Activated naive CD8-positive, alpha-beta T cell treated with anti-CD3 and anti-CD28 coated beads for 36 hours (primary cell): ENCODE data around the gene COX19. TPM values are rescaled to one million over a fixed set of nuclear protein-coding genes. Genes with fewer than 3 reads are reported as not detected.

Source experiments
- DNase-seq: peaks from one replicate; pipeline ENCODE4 v3.0.0; 2021
- H3K27ac Mint-ChIP-seq: one replicate; pipeline ENCODE4 v1.8.0; 2022; ENCODE audit warnings: mild to moderate bottlenecking, moderate library complexity, mixed read lengths
- H3K27me3 Mint-ChIP-seq: one replicate; pipeline ENCODE4 v1.8.0; 2022; ENCODE audit warnings: mild to moderate bottlenecking, mixed read lengths
- H3K36me3 Mint-ChIP-seq: one replicate; pipeline ENCODE4 v1.8.0; 2021; ENCODE audit warnings: mild to moderate bottlenecking, mixed read lengths
- H3K4me1 Mint-ChIP-seq: one replicate; pipeline ENCODE4 v1.8.0; 2021; ENCODE audit warnings: mixed read lengths
- H3K4me3 Mint-ChIP-seq: one replicate; pipeline ENCODE4 v1.8.0; 2022; ENCODE audit warnings: mild to moderate bottlenecking, moderate library complexity, mixed read lengths
- H3K9me3 Mint-ChIP-seq: one replicate; pipeline ENCODE4 v1.8.0; 2022; ENCODE audit warnings: mixed read lengths
- total RNA-seq, 2 experiments: library from RNA; stranded (reverse); gene quantifications; one replicate each; pipeline ENCODE4 v1.2.3, GENCODE V29; 2021

COX19 gene, protein sequence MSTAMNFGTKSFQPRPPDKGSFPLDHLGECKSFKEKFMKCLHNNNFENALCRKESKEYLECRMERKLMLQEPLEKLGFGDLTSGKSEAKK
- total RNA-seq: 10 to 100 TPM; 17.7 to 18.1 TPM

DNA sequence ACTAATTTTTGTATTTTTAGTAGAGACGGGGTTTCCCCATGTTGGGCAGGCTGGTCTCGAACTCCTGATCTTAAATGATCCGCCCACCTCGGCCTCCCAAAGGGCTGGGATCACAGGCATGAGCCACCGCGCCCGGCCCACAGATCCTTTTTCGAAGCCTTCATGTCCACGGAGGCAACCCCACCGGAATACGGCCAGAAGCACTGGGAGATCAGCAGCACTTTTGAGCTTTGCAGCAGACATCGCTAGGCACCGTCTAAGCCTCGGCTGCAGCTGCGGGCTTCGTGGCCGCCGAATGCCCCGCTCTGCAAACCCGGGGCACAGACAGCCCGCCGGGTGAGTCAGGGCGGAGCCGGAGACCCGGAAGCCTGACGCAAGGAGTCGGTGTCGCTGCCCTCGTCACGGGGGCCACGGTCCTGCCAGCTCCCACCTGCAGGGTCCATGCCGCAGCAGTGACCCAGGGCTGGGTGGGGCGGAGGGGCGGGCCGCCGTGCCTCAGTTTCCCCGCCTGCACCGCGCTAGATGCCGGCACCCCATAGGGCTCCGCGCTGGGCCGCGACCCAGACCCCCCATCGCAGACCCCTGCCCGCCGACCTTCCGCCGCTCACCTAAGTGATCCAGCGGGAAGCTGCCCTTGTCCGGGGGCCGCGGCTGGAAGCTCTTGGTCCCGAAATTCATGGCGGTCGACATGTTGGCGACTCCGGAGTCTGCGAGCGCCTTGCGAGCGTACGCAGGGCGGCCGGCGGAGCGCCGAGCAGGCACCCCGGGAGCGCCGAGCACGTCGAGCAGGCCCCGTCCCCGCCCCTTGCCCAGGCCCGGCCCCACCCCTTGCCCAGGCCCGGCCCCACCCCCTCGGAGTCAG is at the start of gene COX19:
TSS of gene COX19 (minus strand) at position 730 of the 862 bp plus-strand sequence. CDS start at position 690, 40 bp downstream.
- Mint-ChIP-seq H3K36me3 (peaks cover 20% of the 10 kb centered on the region), H3K27me3 (no peaks in the 10 kb centered on the region), H3K9me3 (no peaks in the 10 kb centered on the region), H3K4me3 (peak within 1 kb of the TSS; percentile 95), H3K4me1 (peaks cover 27% of the 10 kb centered on the region), H3K27ac (peak within 1 kb of the TSS; percentile 93)
- DNase-seq: peak; percentile 93

GRCh38 chr7:1024331-1024841 is 49.0 kb upstream of the COX19 start:
- peaks cover 1% of the 10 kb centered on the region for H3K9me3 Mint-ChIP-seq
- H3K27me3 Mint-ChIP-seq: no peaks in the 10 kb centered on the region
- DNase-seq: no peak
- H3K27ac Mint-ChIP-seq: peak overlapping the region; percentile 16
- peaks cover 32% of the 10 kb centered on the region for H3K36me3 Mint-ChIP-seq
- H3K4me3 Mint-ChIP-seq: no peak overlapping the region
- peaks cover 20% of the 10 kb centered on the region for H3K4me1 Mint-ChIP-seq

DNA sequence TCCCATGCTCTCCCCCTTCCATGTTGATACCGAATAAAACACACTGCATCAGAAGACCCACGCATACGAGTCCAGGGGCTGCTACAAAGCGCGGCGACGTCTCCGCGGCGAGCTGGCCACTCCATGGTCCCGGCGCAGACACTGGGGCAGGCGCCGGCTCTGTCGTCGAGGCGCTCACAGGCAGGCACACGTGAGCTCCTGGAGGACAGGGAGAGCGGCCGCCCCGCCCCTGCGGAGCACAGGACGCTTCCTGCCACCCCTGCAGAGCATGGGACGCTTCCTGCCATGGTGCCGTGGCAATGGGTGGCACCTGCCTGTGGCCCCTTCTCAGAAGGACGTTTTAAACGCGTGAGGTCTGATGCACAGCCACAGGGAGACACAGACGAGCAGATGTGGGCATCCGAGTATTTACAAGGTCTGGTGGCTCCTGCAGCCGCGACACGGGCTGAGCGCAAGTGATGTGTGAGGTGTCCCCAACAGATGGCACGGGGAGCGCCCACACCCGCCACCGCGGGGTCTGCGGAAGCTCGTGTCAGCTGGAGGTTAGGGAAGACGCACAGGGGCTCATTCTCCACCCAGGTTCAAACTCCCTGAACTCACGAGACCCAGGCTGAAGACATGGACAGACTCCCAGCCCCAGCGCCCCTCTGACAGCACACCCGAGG is 47.6 kb upstream of the COX19 start:
- Mint-ChIP-seq H3K9me3 (peaks cover 1% of the 10 kb centered on the region), H3K4me1 (peaks cover 18% of the 10 kb centered on the region), H3K27me3 (no peaks in the 10 kb centered on the region), H3K36me3 (peaks cover 36% of the 10 kb centered on the region), H3K4me3 (no peak overlapping the region), H3K27ac (no peak overlapping the region)
- no peak for DNase-seq

DNA sequence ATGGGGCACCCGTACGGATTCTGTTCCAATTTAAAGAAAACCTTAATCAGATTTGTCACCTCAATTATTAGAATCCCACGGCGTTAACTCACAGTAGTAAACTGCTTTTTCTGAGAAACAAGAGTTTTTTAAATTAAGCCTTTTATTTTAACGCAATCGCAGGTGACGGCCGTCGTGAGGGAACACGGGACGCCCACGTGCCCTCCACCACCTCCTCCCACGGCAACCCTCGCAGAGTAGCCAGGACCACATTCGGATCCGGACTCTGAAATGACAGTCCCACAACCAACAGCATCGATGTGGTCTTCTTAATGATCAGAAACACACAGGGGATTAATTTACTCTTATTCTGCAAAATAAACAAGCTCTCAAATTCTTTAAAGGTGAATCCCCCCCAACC is 47.0 kb upstream of the COX19 start:
- Mint-ChIP-seq H3K4me3 (no peak overlapping the region), H3K9me3 (peaks cover 1% of the 10 kb centered on the region), H3K4me1 (peaks cover 19% of the 10 kb centered on the region), H3K27me3 (no peaks in the 10 kb centered on the region), H3K36me3 (peaks cover 37% of the 10 kb centered on the region), H3K27ac (no peak overlapping the region)
- no peak for DNase-seq

- no peak overlapping the region for H3K4me3 Mint-ChIP-seq
- no peak overlapping the region for H3K27ac Mint-ChIP-seq
- H3K27me3 Mint-ChIP-seq: no peaks in the 10 kb centered on the region
- H3K4me1 Mint-ChIP-seq: peaks cover 18% of the 10 kb centered on the region
- peaks cover 1% of the 10 kb centered on the region for H3K9me3 Mint-ChIP-seq
- DNase-seq: no peak
- peaks cover 37% of the 10 kb centered on the region for H3K36me3 Mint-ChIP-seq
Measured at GRCh38 chr7:1021931-1022330, 46.6 kb upstream of the COX19 start.

DNA sequence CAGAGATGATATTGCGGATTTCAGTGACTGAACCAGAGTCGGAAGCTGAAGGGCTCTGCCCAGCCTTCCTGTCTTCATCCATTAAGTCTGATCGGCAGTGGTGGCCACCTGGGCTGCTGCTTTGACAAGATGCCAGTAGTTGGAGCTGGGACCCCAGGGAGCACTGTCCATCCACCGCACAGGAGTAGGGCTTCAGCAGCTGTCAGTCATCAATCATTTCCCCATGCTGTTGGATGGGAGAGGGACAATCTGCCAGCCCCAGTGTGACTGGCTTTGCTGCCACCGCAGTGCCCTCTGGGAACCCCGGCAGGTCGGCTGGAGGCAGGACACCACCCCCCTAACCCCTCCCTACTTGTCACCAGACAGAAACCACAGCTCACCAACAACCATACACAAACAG is 46.0 kb upstream of the COX19 start:
- H3K9me3 Mint-ChIP-seq: peaks cover 1% of the 10 kb centered on the region
- no peak overlapping the region for H3K27ac Mint-ChIP-seq
- H3K4me3 Mint-ChIP-seq: no peak overlapping the region
- no peak for DNase-seq
- no peaks in the 10 kb centered on the region for H3K27me3 Mint-ChIP-seq
- H3K4me1 Mint-ChIP-seq: peaks cover 13% of the 10 kb centered on the region
- peaks cover 37% of the 10 kb centered on the region for H3K36me3 Mint-ChIP-seq

DNA sequence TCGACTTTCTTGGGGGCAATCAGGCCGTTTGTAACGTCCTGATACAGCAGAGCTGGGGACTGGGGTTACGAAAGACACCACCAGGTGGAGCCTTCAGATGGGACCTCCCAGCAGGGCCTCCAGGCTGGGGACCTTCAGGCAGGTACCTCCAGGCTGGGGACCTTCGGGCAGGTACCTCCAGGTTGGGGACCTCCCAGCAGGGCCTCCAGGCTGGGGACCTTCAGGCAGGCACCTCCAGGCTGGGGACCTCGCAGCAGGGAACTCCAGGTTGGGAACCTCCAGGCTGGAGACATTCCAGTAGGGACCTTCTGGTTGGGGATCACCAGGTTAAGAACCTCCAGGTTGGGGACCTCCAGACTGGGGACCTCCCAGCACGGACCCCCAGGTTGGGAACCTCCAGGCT is 45.5 kb upstream of the COX19 start:
- no peak overlapping the region for H3K4me3 Mint-ChIP-seq
- H3K27ac Mint-ChIP-seq: no peak overlapping the region
- H3K36me3 Mint-ChIP-seq: peaks cover 34% of the 10 kb centered on the region
- no peak for DNase-seq
- peaks cover 1% of the 10 kb centered on the region for H3K9me3 Mint-ChIP-seq
- no peaks in the 10 kb centered on the region for H3K27me3 Mint-ChIP-seq
- peaks cover 10% of the 10 kb centered on the region for H3K4me1 Mint-ChIP-seq

DNA sequence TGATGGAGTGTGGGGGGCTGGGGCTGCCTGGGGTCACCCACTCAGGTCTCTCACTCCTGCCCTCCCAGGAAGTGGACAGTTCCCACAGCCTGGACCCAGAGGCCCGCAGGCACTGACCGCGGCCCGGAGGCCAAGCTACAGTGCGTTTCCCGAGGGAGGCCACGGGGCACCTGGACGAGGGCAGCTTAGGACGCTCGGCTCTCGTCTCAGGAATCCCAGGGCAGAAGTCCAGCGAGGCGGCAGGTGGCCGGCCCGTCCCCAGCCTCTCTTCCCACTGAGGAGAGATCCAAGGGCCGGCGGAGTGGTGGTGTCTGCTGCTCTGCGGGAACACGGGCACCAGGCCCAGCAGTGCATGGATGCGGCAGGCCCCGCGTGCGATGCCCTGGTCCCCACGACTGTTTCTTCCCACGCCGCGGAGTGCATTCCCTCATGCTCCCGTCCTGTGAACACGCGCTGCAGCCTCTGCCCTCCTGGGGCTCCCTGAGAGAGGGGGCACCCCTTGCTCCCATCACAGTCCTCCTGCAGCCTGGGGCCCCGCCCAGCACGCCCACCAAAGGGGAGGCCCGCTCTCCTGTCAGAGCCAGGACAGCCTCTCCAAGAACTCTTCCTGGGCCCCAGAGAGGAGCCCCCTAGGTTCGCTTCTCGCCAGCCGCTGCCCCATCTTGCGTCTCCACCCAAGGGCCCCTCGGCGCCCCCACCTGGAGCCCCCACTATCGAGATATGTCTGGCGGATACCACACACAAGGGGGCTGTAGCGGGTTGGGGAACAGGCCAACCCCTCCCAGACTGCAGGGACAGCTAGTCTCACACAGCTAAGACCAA is 44.7 kb upstream of the COX19 start:
- Mint-ChIP-seq H3K27ac (no peak overlapping the region), H3K4me3 (no peak overlapping the region), H3K36me3 (peaks cover 32% of the 10 kb centered on the region), H3K27me3 (no peaks in the 10 kb centered on the region), H3K4me1 (peaks cover 10% of the 10 kb centered on the region), H3K9me3 (peaks cover 1% of the 10 kb centered on the region)
- DNase-seq: no peak

DNA sequence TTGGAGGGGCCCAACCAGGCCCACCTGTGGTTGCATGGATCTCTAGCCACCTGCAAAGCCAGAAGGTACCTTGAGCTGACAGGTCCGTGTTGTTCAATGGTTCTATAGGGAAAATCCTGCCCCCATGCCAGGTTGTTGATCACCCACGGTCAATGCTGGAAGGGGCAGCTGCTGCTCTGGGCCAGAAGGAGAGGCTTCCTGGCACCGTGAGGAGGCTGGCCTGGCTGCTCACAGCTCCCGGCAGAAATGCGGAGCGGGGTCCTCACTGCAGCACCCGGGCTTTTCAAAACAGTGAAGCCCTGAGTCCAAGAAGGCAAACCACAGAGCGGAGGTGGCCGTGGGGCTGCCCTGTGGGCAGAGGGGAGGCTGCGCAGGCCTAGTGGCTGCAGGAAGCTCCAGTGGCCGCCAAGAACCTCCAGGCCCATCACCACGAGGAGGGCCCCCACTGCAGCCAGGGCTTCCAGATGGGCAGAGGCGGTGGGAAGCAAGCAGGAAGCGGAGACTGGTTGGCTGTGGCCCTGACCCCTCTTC is 44.0 kb upstream of the COX19 start:
- Mint-ChIP-seq H3K27ac (no peak overlapping the region), H3K4me1 (peaks cover 10% of the 10 kb centered on the region), H3K4me3 (no peak overlapping the region), H3K36me3 (peaks cover 32% of the 10 kb centered on the region), H3K27me3 (no peaks in the 10 kb centered on the region), H3K9me3 (peaks cover 1% of the 10 kb centered on the region)
- DNase-seq: no peak

DNA sequence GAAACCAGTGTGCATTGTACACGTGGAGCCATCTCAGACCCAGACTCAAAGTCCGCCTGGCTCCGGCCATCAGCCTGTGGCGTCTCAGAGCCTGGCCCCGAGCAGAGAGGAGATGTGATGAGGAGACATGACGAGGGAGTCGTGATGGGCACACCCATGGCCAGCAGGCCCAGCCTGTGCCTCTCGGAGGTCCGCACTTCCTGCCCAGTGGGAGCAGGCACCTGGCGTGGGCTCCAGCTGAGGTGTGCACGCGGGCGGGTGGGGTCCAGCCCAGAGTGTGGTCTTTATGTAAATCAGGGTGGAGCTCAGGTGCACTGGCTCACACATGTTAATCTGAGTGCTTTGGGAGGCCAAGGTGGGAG is 43.0 kb upstream of the COX19 start:
- peaks cover 23% of the 10 kb centered on the region for H3K36me3 Mint-ChIP-seq
- DNase-seq: no peak
- H3K27me3 Mint-ChIP-seq: no peaks in the 10 kb centered on the region
- H3K27ac Mint-ChIP-seq: no peak overlapping the region
- peaks cover 1% of the 10 kb centered on the region for H3K9me3 Mint-ChIP-seq
- H3K4me3 Mint-ChIP-seq: no peak overlapping the region
- peaks cover 6% of the 10 kb centered on the region for H3K4me1 Mint-ChIP-seq

- H3K4me1 Mint-ChIP-seq: peaks cover 6% of the 10 kb centered on the region
- H3K9me3 Mint-ChIP-seq: peaks cover 1% of the 10 kb centered on the region
- H3K27me3 Mint-ChIP-seq: no peaks in the 10 kb centered on the region
- no peak overlapping the region for H3K4me3 Mint-ChIP-seq
- no peak overlapping the region for H3K27ac Mint-ChIP-seq
- H3K36me3 Mint-ChIP-seq: peaks cover 19% of the 10 kb centered on the region
- DNase-seq: no peak
Measured at GRCh38 chr7:1017586-1018333, 42.4 kb upstream of the COX19 start.

GRCh38 chr7:1016577-1017531 is 41.5 kb upstream of the COX19 start:
- Mint-ChIP-seq H3K27me3 (no peaks in the 10 kb centered on the region), H3K36me3 (peaks cover 12% of the 10 kb centered on the region), H3K4me1 (peaks cover 6% of the 10 kb centered on the region), H3K4me3 (no peak overlapping the region), H3K27ac (no peak overlapping the region), H3K9me3 (peaks cover 1% of the 10 kb centered on the region)
- DNase-seq: no peak
